HG03520 (cell line): Measurements from ENCODE around the gene KLHL3.
"Not testable (repeated sequence)": the region's sequence is repeated elsewhere in the genome, so short reads cannot be mapped to it uniquely, and the experiment has no call there.

Experiments used
- ATAC-seq: cut with Tn5 transposase; IDR thresholded peaks from one replicate; pipeline ENCODE4 v1.9.1; 2021; ENCODE audit warnings: mild to moderate bottlenecking, moderate library complexity; ENCODE audit not compliant: unreplicated experiment

The KLHL3 gene

DNA sequence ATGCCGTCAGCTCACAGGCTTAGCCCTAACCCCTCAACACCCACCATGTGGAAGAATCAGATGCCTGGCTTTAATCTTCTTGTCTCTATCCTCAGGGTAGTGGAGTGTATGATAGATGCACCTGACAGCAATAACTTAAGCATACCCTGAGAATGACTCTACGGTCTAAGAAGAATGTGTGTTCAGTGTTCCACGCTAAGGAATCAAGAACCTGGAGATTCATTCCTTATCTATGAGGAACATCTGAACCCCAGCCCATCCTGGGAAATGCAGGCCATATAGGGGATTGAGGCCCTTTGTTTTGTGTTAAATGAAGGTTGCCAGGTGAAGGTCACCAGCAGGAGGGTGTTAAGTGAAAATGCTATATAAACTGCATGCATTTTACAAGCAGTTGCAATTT is 63.0 kb downstream of the KLHL3 start:
- ATAC-seq, result no peak

DNA sequence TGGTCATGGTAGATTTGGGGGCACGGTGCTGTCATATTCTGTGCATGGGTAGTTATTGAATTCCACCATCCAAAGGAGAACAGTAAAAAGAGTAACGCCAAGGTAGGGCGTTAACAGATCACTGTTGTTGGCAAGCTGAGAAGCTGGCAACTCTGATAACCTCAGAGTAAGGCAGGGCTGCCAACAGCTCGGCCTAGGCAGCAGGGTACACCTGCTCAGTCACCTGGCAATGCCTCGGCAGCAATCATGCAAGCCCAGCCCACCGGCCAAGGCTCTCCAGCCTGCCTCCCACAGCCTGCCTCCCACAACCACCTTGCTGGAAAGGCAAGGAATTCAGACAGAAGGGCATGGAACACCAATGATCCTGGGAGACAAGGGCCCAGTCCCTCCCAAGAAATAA is 63.9 kb downstream of the KLHL3 start:
- no peak for ATAC-seq

DNA sequence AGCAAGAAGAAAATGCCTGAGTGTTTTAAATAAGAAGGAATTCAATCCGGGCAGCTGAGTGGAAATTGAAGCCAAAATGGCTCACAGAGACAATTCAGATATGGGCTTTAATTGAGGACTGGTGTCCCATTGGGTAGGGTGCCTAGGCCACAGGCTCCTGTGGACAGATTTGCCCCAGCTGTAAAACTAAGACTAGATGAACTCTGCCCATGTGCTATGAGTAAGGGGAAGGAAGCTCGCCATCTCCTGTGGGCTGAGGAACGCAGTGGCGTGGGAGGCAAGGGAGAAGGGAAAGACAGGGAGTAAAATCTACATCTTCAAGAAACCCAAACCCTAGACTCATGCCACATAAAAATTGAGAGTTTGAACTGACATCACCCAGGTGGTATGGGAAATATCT is 66.1 kb downstream of the KLHL3 start:
- ATAC-seq, result no peak

DNA sequence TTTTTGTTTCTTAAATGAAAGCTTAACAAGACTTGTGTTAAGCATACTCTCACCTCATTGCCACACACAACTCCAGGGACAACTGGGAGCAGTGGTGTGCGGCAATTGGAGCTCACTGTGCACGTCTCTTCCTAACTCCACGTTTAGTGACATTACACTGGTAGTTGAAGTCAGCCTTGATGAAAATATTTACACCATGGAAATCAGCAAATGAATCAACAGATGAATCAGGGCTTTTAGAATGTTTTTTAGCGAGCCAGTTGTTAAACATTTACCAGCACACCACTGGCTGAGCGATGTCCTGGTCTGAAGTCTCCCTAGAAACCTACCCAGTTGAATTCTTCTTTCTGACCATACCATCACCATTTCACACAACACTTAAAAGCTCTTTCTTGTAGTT is 67.3 kb downstream of the KLHL3 start:
- ATAC-seq, result no peak

DNA sequence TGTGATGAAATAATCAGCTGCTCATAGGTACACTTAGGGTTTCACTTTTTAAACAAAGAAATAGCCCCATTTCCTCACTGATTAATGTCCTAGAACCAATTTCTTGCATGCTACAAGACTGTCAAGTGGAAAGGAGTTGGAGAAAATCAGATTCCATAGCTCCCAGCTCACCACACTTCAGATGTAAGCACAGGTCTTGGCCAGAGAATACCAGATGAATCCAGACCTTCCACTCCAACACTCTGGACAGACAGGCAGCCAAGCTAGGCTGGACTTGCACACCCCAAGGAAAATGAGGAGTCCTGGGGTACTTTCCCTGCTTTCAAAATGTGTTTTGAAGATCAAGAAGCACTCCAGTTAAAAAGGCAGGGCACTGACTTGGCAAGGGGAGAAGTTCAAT is 68.5 kb downstream of the KLHL3 start:
- ATAC-seq, result no peak

DNA sequence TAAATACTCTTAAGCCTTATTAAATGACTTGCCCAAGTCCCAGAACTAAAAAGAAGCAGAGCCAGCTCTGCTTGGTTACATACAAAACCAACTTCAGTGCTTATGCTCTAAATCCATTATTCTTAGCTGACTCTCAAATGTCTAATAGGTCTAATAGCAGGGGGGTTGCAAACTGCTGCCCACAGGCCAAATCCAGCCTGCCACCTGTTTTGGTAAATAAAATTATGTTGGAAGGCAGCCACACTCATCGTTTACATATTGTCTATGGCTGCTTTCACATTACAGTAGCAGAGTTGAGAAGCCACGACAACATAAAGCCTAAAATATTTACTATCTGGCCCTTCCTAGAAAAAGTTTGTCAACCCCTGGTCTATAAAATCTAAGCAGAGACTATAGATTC is 69.0 kb downstream of the KLHL3 start:
- no peak for ATAC-seq

DNA sequence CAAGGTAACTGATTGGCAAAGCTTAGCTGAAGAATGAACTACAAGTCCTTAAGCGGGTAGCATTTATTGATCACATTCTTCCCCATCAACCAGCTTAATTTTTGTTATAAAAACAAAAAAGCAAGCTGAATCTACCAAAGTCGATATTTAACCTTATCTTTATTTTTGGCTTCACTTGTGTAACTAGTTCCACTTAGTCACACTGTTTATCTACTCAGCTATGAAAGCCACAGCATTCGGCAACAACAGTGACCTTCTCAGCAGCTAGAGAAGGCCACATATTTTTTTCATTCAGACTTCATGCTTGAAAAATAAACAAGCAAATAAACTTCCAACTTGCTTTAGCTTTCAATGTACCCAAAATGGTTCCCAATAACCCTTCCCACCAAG is 69.4 kb downstream of the KLHL3 start:
- ATAC-seq, result peak; percentile 43

DNA sequence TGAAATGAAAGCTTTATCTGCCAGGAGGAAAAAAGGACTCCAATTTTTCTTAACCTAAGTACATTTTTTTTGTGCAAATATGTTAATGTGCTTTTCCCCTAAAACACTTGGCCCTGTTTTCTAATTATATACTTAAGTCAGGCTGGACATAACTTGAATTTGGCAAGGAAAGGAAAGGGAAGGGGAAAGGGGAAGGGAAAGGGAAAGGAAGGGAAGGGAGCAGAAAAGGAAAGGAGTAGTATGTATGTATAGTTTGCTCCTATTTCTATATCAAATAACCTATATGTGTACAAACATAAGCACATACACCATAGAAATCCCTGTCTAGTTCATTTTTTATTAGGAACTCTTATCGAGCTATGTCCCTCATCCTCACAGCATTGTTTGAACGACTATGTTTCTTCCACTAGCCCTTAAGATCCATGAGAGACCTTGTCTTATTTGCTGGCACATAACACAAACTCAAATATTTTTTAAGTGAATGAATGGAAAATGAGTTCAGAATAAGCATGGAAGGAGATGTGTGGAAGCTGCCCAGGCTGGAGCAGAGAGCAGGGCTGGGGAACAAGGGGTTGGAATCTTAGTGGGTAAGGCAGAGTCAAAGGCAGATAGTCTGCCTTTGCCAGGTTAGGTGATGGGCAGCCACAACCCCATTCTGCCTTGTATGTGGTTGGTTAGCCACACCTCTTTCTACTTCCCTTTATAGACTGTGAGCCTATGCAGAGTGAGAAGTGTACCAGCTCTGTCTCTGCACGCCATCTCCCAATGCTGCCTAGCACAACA is 70.0 kb downstream of the KLHL3 start:
- ATAC-seq, result peak; percentile 94

DNA sequence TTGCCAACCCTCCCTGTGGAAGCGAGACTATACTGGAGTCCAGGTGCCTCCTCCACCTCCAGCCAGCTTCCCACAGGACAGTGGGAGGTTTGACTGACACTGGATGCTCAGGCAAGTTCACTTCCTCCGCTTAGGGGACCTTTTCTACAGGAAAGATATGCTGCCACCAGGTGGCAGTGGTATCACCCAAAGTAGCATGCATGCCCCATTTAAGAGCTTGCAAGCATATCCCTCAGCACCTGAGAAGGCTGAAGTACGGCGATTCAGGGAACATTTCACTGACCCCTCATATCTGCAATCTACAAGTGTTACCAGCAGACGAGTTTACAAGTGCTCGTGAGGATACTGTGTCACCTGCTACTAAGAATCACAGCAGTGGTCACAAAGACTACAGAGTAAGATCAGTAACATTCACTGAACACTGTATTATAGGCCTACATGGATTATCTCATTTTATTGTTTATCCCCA is 75.5 kb downstream of the KLHL3 start:
- ATAC-seq, result peak; percentile 79

DNA sequence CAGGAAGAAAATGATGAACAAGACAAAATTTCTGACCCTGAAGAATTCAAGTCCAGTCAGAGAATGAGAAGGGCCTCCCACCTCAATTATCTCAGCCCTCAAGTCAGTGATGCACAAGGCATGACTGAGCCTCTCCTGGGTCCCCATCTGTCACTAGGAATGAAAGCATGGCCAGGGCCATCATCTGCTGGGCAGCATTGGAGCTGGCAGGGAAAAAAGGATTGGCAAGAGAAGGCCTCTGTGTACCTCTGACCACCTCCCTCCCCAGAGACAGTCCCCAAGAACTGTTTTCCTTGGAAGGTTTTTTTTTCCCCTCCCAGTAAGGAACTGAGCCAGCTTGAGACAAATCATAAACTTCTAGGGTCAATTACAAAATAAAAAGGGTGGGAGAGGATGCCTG is 76.7 kb downstream of the KLHL3 start:
- ATAC-seq, result no peak

DNA sequence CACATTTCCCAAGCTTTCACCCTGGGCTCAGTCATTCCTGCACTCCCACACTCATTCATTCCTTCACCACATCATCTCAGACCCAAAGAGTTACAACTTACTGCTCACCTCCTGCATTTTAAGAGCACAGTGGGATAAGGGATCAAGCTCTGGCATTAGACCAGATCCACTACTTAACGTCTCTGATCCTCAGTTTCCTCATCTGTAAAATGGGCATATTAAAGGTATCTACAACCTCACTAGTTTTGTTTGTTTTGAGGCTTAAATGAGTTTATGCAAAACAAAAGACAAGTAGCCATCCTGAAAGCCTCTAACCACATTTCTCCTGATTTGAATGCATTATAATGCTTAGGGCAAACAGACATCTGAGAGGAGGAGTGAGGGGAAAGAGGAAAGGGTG is 77.6 kb downstream of the KLHL3 start:
- ATAC-seq, result no peak

DNA sequence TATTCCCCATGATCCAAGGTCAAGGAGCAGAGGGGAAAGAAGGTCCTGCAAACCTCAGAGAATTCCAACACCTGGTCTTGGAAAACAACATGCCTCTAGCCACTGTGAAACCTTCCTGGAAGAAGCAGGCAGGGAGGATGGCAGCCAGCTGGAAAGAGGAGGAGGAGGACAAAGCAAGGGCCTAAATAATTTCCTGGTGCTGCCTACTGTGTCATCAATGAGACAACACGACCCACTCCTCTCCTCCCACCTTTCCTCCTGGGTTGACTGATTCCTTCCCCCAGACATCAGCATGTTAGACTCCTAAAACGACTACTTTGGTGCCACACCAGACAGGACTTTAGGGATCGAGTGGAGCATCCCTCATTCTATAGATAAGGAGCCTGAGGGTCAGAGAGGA is 78.8 kb downstream of the KLHL3 start:
- ATAC-seq, result no peak

DNA sequence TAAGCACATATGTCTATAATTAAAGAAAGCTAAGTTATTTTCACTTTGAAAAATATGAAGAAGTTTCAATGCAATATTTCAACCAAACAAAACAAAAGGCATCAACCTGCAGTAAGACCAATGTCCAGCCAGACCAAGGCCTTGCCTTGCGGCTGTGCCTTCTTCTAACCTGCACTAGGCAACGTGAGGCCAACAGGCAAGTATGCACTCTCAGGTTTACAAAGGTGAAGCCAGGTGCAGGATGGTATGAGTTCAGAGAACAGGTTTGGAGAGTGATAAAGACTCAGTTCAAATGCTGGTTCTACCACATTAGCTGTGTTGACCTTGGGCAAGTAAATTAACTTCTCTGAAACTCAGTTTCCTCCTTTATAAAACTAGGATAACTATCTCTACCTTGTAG is 79.3 kb downstream of the KLHL3 start:
- no peak for ATAC-seq

DNA sequence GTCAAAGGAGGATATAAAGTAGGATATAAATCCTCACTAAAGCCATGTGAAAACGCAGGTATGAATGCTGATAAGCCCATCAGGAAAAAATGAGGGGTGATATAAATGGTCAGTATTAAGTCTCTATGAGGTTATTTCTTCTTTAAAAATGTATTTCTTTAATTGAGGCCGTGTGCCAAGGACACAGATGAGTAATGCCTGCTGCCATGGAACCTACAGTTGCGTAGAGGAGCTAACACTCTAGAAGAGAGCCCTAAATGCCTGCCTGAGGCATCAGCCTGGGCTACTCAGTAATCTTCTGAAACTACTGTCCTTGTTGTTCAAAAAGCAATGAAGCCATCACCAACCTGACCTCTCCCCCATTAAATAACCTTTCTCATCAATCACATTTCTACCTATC is 84.9 kb downstream of the KLHL3 start:
- ATAC-seq, result no peak

DNA sequence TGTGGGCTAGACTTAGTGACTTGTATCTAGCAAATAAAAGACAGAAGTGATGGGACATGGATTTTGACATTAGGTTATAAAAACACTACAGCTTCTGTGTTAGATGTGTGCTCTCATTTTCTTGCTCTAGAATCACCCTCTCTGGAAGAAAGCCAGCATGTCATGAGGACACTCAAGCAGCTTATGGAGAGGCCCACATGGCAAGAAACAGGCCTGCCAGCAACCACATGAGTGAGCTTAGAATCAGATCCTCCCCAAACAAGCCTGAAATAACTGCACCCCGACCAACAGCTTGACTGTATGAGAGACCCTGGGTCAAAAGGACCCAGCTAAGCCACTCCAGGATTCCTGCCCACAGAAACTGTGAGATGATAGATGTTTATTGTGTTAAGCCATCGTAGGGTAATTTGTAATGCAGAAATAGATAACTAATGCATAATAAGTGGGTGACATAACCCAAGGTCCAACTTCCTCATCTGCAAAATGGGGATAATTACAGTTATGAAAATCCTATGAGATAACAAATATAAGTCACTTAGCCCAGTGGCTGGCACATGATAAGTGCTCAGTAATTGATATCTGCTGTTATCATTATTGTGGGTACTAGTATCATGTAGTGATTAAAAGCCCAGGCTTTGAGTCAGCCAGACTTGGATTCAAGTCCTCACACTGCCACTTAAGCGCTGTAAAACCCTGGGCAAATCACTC is 86.5 kb downstream of the KLHL3 start:
- ATAC-seq, result no peak

DNA sequence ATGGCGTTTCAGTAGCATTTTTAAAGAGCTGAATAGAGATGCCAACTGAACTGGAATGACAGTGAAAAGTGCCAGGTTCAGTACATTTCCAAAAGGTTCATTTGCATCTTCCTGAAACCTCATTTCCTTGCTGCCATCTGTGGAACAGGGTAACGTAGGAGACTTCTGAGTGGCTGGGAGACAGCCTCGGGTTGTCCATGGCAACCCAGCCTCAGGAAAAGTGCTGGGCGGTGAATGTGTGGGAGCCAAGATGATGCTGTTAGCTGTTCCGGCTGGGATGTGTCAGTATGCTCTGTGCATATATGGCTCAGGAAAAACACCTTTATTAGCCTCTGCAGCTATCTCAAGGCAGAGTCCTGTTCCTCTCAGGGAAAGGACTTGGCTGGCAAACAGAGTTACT is 87.5 kb downstream of the KLHL3 start:
- no peak for ATAC-seq

DNA sequence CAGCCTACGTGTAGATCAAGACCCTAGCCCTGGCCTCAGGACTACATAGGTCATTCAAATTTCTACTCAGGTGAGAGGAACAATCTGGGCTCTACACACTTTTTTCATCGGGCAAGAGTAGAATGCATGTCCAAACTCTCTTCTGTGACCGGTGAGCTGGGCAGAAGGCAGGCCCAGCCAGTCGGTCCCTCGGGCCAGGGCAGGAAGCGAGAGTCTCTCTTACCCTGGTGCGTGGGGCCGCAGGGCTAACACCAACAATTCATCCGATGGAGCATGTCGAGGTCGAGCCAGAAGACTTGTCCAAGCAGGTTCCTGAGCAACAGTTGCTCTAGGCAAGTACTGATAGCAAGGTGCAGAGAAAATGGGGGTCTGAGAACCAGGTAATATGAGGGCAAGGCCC is 88.5 kb downstream of the KLHL3 start:
- no peak for ATAC-seq

DNA sequence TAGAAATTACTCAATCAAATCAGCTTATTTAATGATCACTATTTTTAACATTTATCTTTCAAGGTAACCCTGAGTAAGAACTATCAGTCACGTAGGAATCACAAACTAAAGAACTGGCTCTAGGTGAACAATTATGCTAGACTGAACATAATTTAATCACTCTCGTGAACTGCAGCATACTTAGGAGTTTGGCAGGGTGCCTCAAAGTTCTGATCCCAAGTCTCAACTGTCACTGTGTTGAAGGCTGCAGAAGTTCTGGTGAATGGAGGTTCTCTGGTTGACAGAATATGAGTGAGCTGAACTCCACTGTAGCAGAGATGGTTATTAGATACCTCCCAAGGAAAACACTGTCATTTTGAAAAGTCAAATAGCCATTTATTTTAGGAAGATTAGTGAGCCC is 89.1 kb downstream of the KLHL3 start:
- ATAC-seq, result no peak

DNA sequence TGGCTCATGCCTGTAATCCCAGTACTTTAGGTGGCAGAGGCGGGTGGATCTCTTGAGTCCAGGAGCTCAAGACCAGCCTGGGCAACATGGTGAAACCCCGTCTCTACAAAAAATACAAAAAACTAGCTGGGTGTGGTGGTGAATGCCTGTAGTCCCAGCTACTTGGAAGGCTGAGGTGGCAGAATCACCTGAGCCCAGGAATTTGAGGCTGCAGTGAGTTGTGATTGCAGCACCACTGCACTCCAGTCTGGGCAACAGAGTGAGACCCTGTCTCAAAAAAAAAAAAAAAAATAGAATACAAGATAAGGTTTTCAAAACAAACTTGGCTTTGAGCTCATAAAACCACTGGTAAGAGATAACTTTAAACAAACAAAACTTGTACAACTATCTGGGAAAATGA is 92.8 kb downstream of the KLHL3 start:
- not testable (repeated sequence) for ATAC-seq

DNA sequence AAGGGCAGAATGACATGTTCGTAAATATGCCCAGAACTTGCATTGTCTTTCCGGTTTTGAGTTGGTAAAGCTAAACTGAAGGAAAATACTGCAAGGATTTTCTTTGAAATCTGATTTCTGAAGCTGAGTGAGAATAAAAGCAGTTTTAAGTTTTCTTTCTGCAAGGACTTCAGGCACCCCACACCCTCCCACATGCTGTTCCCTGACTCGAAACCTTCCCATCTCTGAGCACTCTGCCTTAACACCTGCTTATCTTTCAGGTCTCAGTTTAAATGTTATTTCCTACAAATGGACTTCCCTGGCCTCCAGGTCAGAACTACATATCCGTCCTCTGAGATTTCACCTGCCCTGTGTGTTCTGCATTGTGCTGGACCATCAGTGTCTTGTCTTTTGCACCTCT is 93.8 kb downstream of the KLHL3 start:
- no peak for ATAC-seq

DNA sequence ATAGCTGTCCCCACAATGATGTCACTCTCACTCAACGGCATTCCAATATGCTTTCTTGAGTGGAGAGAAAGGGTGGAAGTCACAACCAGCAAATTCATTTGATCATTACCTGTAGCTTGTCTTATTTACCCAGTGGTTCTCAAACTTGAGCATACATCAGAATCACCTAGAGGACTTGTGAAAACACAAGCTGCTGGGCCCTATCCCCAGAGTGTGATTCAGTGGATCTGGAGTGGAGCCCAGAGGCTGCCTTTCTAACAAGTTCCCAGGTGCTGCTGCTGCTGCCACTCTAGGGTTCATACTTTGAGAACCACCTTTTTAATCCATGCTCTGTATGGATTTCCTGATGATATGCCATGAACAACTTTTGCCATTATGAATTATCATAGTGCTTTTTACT is 94.7 kb downstream of the KLHL3 start:
- ATAC-seq, result no peak

DNA sequence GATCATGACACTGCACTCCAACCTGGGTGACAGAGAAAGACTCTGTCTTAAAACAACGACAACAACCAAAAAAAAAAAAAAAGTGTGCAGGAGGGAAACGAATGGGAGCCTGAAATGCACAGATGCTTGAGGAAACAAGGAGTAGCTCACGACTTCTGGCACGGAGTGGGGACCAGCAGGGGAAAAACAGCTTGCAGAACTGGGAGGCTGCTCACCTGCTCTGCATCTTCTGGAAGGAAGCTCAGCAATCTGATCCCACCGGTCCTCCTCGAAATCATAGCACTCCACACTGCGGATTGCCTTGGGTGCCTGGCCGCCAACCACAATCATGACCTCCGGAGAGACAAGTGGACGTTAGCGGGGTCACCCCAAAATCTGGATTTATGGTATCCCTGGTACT is 96.2 kb downstream of the KLHL3 start:
- ATAC-seq, result no peak

DNA sequence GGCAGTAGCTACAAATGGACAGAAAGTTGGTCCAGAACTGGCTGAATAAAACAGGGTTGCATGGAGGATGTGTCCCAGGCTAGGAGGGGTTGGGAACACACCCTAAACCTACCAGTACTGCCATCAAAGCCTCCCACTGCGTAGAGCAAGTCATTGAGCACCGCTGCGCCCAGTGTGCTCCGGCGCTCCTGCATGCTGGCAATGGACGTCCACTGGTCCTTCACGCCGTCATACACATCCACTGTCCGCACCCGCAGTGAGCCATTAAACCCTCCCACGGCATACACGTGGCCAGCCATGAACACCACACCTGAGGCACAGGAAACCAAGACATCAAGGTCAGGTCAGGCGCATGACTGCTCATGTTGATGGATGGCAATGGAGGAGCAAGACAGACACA is 97.0 kb downstream of the KLHL3 start:
- no peak for ATAC-seq
